Measurements from ENCODE around the gene CXCL14. TPM values are rescaled to one million over a fixed set of nuclear protein-coding genes. Genes with fewer than 3 reads are reported as not detected.
"Not testable (repeated sequence)": the region's sequence is repeated elsewhere in the genome, so short reads cannot be mapped to it uniquely, and the experiment has no call there.

The CXCL14 gene
- total RNA-seq, 2 experiments from 2014 or later = not detected

DNA sequence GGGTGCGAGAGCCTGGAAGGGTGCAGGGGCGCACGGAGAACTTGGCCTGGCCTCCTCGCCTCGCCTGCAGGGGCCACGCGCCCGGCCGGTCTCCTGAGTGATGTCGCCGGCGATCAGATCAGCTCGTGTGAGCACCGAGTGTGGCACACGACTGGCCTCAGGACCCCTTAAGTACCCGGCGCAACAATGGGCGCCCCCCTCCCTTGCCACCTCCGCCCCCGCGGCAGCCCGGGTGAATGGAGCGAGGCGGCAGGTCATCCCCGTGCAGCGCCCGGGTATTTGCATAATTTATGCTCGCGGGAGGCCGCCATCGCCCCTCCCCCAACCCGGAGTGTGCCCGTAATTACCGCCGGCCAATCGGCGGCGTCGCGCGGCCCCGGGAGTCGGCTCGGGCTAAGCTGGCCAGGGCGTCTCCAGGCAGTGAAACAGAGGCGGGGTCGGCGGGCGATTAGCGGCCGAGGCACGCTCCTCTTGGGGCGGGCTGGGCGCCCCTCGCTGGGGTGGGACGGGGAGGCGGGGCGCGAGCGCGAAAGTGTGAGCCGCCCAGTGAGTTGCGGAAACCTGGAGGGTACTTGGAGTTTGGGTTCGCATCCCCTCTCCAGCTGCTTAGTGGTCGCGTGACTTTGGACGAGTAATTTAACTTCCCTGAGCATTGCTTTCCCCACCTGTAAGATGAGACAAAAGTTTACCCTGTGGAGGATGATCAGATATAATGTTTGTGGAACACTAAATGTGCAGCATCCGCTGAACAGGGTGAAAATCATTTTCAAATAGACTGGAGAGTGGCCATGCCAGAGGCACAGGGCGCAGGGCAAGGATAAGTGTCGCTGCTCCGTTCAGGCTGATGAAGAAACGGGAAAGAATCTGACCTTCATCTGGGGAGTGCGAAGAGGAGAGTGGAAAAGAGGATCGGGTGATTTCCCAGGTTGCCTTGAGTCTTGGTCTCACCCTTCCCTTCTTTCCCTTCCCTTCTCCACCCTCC lies 42.7 kb downstream of the CXCL14 start, which contains the start of gene NEUROG1:
NEUROG1 (minus strand) TSS at position 145 of the 982 bp plus-strand sequence. CDS start 274 bp downstream, outside the sequence.
- ChIA-PET CTCF (no interaction called here), POLR2A (no interaction called here)
- intact Hi-C loops (cut with micrococcal nuclease) = loop anchor here (2.0 kb wide), 1 partner anchor 43 kb away; no protein-coding TSS in a partner anchor
- no peaks in the 10 kb centered on the region for H3K36me3 Mint-ChIP-seq
- H3K4me1 Mint-ChIP-seq (ENCODE audit: low read depth) = peaks cover 5% of the 10 kb centered on the region
- H3K4me3 Mint-ChIP-seq = no peak within 1 kb of the TSS
- H3K27ac Mint-ChIP-seq = no peak within 1 kb of the TSS
- peaks cover 73% of the 10 kb centered on the region for H3K27me3 Mint-ChIP-seq
- H3K9me3 Mint-ChIP-seq = no peaks in the 10 kb centered on the region
- DNase-seq = no peak

DNA sequence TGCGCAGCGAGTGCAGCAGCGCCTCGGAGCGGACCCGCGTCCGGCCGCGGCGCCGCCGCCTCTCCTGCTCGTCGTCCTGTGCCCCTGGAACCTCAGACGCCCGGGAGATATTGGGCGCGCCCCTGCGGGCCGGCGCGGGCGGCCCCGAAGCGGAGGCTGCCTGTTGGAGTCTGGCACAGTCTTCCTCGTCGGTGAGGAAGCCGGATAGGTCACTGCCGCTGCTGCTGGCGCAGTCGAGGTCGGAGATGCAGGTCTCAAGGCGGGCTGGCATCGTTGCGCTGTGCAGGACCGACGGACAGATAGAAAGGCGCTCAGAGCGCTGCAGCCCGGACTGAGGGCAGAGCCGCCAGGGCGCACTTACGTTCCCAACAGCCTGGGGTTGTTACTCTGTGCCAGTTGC lies 43.4 kb downstream of the CXCL14 start:
- DNase-seq = no peak
- no peaks in the 10 kb centered on the region for H3K36me3 Mint-ChIP-seq
- ChIA-PET POLR2A (no interaction called here), CTCF (no interaction called here)
- H3K4me1 Mint-ChIP-seq (ENCODE audit: low read depth) = peaks cover 5% of the 10 kb centered on the region
- intact Hi-C loops (cut with micrococcal nuclease) = loop anchor here (2.0 kb wide), 1 partner anchor 43 kb away; no protein-coding TSS in a partner anchor
- no peak overlapping the region for H3K4me3 Mint-ChIP-seq
- peaks cover 72% of the 10 kb centered on the region for H3K27me3 Mint-ChIP-seq
- H3K9me3 Mint-ChIP-seq = no peaks in the 10 kb centered on the region
- no peak overlapping the region for H3K27ac Mint-ChIP-seq

DNA sequence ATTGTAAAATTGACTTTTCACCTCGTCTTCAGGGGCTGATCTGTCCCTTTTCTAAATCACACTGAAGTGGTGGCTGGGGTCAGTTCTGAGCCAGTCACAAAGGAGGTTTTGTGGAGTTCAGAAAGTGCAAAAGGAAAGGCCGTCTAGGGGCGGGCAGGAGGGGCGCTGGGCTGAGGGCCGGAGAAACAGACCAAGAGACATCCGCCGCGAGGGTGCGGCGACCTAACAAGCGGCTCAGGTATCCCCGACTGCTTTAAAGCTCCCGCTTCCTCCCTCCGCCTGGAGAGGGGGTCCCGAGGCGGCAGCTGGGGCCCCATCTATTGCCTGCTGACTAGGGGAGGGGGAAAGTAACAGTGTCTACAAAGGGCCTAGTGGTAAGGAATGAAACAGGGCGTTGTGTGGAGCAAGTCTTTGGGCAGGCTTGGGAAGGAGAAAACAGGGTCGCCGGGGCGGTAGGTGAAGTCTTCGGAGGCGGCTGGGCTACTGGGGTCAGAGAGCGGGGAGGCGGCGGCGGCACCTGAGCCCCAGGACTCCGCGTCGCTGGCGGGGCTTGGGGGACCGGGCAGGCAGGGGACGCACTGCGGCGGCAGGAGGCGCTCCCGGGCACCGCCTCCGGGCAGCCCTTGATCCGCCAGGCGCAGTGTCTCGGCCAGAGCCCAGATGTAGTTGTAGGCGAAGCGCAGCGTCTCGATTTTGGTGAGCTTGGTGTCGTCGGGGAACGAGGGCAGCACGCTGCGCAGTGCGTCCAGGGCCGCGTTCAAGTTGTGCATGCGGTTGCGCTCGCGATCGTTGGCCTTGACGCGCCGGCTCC lies 44.0 kb downstream of the CXCL14 start:
- ChIA-PET CTCF (interaction anchor here (3.4 kb wide), 1 partner anchor 16 kb away, joined by 20 read pairs; no protein-coding TSS in a partner anchor), POLR2A (no interaction called here)

DNA sequence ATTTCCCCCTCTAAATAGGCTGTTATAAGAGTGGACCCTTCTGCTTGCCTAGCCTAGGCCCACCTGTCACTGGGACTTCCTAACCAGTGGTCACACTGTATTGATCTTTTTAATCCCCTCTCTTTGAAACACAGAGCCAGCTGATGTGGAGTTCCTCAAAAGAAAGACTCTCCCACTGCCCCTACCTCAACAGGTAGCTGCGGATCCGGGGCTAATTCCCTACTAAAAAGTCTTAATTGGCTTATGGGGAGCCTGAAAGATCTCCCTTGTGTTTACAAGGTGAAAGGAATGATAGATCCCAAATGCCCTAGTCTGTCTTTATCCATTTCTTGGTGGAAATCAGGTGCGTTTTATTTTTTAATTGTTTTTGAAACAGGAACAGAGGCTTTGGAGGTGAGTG lies 45.0 kb downstream of the CXCL14 start:
- ChIA-PET CTCF (interaction anchor here (0.7 to 3.4 kb wide), 2 partner anchors 8 to 17 kb away, joined by 3 to 20 read pairs; no protein-coding TSS in a partner anchor), POLR2A (no interaction called here)
- H3K9me3 Mint-ChIP-seq = no peaks in the 10 kb centered on the region
- no peak for DNase-seq
- peaks cover 62% of the 10 kb centered on the region for H3K27me3 Mint-ChIP-seq
- no peaks in the 10 kb centered on the region for H3K36me3 Mint-ChIP-seq
- no peak overlapping the region for H3K4me3 Mint-ChIP-seq
- peaks cover 5% of the 10 kb centered on the region for H3K4me1 Mint-ChIP-seq (ENCODE audit: low read depth)
- H3K27ac Mint-ChIP-seq = no peak overlapping the region
- intact Hi-C loops (cut with micrococcal nuclease) = loop anchor here (2.0 kb wide), 1 partner anchor 41 kb away; no protein-coding TSS in a partner anchor

More for the DNA sequence above, 44.0 kb downstream of the CXCL14 start:
- no peaks in the 10 kb centered on the region for H3K36me3 Mint-ChIP-seq
- DNase-seq = no peak
- H3K4me3 Mint-ChIP-seq = no peak overlapping the region
- no peak overlapping the region for H3K27ac Mint-ChIP-seq
- no peaks in the 10 kb centered on the region for H3K9me3 Mint-ChIP-seq
- intact Hi-C loops (cut with micrococcal nuclease) = loop anchor here (2.0 kb wide), 1 partner anchor 42 kb away; no protein-coding TSS in a partner anchor
- peaks cover 5% of the 10 kb centered on the region for H3K4me1 Mint-ChIP-seq (ENCODE audit: low read depth)
- H3K27me3 Mint-ChIP-seq = peaks cover 71% of the 10 kb centered on the region

DNA sequence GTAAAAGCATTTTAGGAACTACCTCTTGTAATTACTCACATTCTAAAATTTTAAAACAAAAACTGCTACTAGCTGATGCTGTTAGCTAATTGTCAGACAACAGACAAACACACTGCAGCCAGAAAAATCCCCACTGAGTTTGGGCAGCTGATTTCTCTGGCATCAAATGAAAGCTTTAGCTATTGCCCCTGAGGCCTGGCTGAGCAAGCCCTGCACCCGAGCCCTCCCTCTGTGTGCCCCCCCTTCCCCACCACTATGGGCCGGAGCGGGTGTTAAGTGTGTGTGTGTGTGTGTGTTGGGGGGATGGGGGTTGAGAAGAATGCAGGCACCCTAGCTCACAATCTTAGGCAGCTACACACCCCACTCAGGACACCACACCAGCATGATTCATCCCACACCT lies 45.5 kb downstream of the CXCL14 start:
- H3K4me3 Mint-ChIP-seq = no peak overlapping the region

DNA sequence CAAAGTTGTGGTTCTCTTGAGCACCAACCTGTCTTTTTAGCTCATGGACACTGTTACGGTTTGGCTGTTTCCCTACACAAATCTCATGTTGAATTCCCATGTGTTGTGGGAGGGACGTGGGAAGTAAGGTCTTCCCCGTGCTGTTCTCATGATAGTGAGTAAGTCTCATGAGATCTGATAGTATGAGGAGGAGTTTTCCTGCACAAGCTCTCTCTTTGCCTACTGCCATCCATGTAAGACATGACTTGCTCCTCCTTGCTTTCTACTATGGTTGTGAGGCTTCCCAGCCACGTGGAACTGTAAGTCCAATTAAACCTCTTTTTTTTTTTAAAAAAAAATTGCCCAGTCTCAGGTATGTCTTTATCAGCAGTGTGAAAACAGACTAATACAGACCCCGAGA lies 49.2 kb downstream of the CXCL14 start:
- CTCF ChIA-PET = interaction anchor here (1.0 kb wide), 1 partner anchor 21 kb away, joined by 3 read pairs; no protein-coding TSS in a partner anchor
- H3K4me3 Mint-ChIP-seq; intact Hi-C loops (cut with micrococcal nuclease); DNase-seq; H3K4me1 Mint-ChIP-seq (ENCODE audit: low read depth); H3K9me3 Mint-ChIP-seq; H3K27ac Mint-ChIP-seq; H3K36me3 Mint-ChIP-seq; POLR2A ChIA-PET: not testable (repeated sequence)
- peaks cover 46% of the 10 kb centered on the region for H3K27me3 Mint-ChIP-seq

More for the DNA sequence above, 45.5 kb downstream of the CXCL14 start:
- Mint-ChIP-seq H3K27me3 (peaks cover 60% of the 10 kb centered on the region), H3K4me1 (ENCODE audit: low read depth) (peaks cover 5% of the 10 kb centered on the region), H3K9me3 (no peaks in the 10 kb centered on the region), H3K27ac (no peak overlapping the region), H3K36me3 (no peaks in the 10 kb centered on the region)
- intact Hi-C loops (cut with micrococcal nuclease) = no loop called here
- ChIA-PET CTCF (interaction anchor here (0.7 to 3.4 kb wide), 2 partner anchors 18 to 31 kb away, joined by 3 to 20 read pairs; no protein-coding TSS in a partner anchor), POLR2A (no interaction called here)
- DNase-seq = no peak

DNA sequence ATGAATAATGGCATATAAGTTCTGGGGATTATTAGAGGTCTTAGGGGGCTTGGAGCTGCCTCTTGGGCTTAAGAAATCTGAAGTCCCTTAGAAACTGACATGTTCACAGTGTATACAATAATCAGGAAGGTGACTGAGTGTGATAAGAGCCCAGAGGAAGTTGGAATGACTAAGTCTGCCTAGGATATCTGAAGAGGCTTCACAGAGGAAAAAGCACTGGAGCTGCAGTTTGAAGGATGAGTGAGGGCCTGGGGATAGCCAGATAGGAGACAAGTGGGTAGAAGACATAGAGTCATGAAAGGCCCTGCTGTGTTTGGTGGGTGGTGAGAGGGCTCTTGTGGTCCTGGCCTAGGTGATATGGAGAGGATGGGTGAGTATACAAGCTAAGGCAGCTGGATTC lies 51.9 kb downstream of the CXCL14 start:
- no peak for DNase-seq
- POLR2A ChIA-PET = no interaction called here
- Mint-ChIP-seq H3K9me3 (no peaks in the 10 kb centered on the region), H3K4me1 (ENCODE audit: low read depth) (no peaks in the 10 kb centered on the region), H3K27me3 (peaks cover 41% of the 10 kb centered on the region), H3K27ac (no peak overlapping the region), H3K4me3 (no peak overlapping the region), H3K36me3 (no peaks in the 10 kb centered on the region)
- intact Hi-C loops (cut with micrococcal nuclease) = no loop called here
- CTCF ChIA-PET = no interaction called here

DNA sequence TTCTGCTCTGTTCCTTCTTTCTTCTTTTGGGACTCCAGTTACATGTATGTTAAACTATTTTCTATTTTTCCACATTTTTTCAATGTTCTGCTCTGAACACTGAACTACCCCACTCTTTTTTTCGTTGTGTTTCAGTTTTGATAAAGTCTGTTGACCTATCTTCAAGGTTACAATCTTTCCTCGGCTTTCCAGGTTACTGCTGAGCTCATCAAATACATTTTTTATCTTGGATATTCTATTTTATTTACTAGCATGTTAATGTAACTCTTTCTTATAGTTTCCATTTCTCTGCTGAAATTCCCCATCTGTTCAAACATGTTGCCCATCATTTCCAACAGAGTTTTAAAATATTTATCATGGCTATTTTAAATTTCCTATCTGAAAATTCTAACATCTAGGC lies 56.8 kb downstream of the CXCL14 start:
- no peaks in the 10 kb centered on the region for H3K4me1 Mint-ChIP-seq (ENCODE audit: low read depth)
- H3K9me3 Mint-ChIP-seq = no peaks in the 10 kb centered on the region
- no peak overlapping the region for H3K27ac Mint-ChIP-seq
- CTCF ChIA-PET = no interaction called here
- no peak for DNase-seq
- no peaks in the 10 kb centered on the region for H3K36me3 Mint-ChIP-seq
- intact Hi-C loops (cut with micrococcal nuclease) = no loop called here
- POLR2A ChIA-PET = no interaction called here
- peaks cover 47% of the 10 kb centered on the region for H3K27me3 Mint-ChIP-seq
- H3K4me3 Mint-ChIP-seq = no peak overlapping the region

Other genes starting within 250 kb of the CXCL14 start
- gene MACROH2A1, start 179.8 kb downstream of the CXCL14 start, total RNA-seq = 100 to 1,000 TPM; 159 to 161 TPM
- not detected for gene DCANP1, start 131.6 kb downstream of the CXCL14 start, total RNA-seq
- not detected for gene TIFAB, start 126.6 kb downstream of the CXCL14 start, total RNA-seq
- not detected for gene NEUROG1, start 43.0 kb downstream of the CXCL14 start, total RNA-seq

Data from activated CD4-positive, alpha-beta memory T cell treated with anti-CD3 and anti-CD28 coated beads for 36 hours (primary cell).